Smooth muscle cell (in vitro differentiated cells): ENCODE data around the gene NRROS. TPM values are rescaled to one million over a fixed set of nuclear protein-coding genes. Genes with fewer than 3 reads are reported as not detected.

ENCODE experiments used
- DNase-seq: peaks from one replicate; lab custom pipeline; 2025; ENCODE audit not compliant: unreplicated experiment; lab: John Stamatoyannopoulos, UW
- H2AFZ ChIP-seq: fragments of 200-600 bp; sonication (generic); 2 replicates; pipeline ENCODE4 v1.6.0; 2016; ENCODE audit warnings: antibody characterized with exemption, low read depth, mild to moderate bottlenecking
- H3F3A ChIP-seq: fragments of 200-600 bp; sonication (generic); 2 replicates; pipeline ENCODE4 v1.6.0; 2017; ENCODE audit warnings: antibody characterized with exemption, low read depth
- H3K27ac ChIP-seq: fragments of 200-600 bp; sonication (generic); 2 replicates; pipeline ENCODE4 v1.5.1; 2016; ENCODE audit warnings: low read depth, mild to moderate bottlenecking
- H3K27me3 ChIP-seq: fragments of 200-600 bp; sonication (generic); 2 replicates; pipeline ENCODE4 v1.6.1; 2016; ENCODE audit warnings: low read depth, mild to moderate bottlenecking
- H3K36me3 ChIP-seq: fragments of 200-600 bp; sonication (generic); 2 replicates; pipeline ENCODE4 v1.5.1; 2016; ENCODE audit warnings: low read depth
- H3K4me1 ChIP-seq: fragments of 200-600 bp; sonication (generic); 2 replicates; pipeline ENCODE4 v1.5.1; 2016; ENCODE audit warnings: low read depth
- H3K4me2 ChIP-seq: fragments of 200-600 bp; sonication (generic); 2 replicates; pipeline ENCODE4 v1.6.0; 2016; ENCODE audit warnings: mild to moderate bottlenecking
- H3K4me3 ChIP-seq: fragments of 200-600 bp; sonication (generic); 2 replicates; pipeline ENCODE4 v1.5.1; 2016; ENCODE audit warnings: mild to moderate bottlenecking
- H3K79me2 ChIP-seq: fragments of 200-600 bp; sonication (generic); 2 replicates; pipeline ENCODE4 v1.6.0; 2016; ENCODE audit warnings: low read depth, mild to moderate bottlenecking
- H3K9ac ChIP-seq: fragments of 200-600 bp; sonication (generic); 2 replicates; pipeline ENCODE4 v1.6.0; 2016; ENCODE audit warnings: low read depth
- H3K9me3 ChIP-seq: fragments of 200-600 bp; sonication (generic); replicated peaks from 2 replicates; pipeline ENCODE4 v1.5.1; 2016; ENCODE audit warnings: low read depth
- H4K20me1 ChIP-seq: fragments of 200-600 bp; sonication (generic); 2 replicates; pipeline ENCODE4 v1.6.0; 2016; ENCODE audit warnings: low read depth
- CTCF ChIP-seq: fragments of 200-600 bp; sonication (generic); IDR thresholded peaks from 2 replicates; pipeline ENCODE4 v1.5.1; 2017; ENCODE audit warnings: borderline replicate concordance, mild to moderate bottlenecking, antibody characterized with exemption; ENCODE audit not compliant: insufficient read depth, poor library complexity, severe bottlenecking
- WGBS: methylation state at CpG from one replicate; pipeline ENCODE4 v1.1.7; 2016; ENCODE audit warnings: low lambda C conversion rate; 5-methylcytosine and 5-hydroxymethylcytosine counted together
- polyA plus RNA-seq: library from polyadenylated mRNA; unstranded; fragments of >200 nt; fragmentation: Nextera tagmentation; extraction: Ambion mirVana; gene quantifications from 2 replicates; pipeline ENCODE4 v1.2.1, GENCODE V29; 2016
- total RNA-seq: library from RNA; depleted of rRNA; stranded (reverse); fragments of >200 nt; gene quantifications from 2 replicates; pipeline ENCODE4 v1.2.3, GENCODE V29; 2014

Gene NRROS
- total and polyA plus RNA-seq, 2 experiments from 2014 or later: 0.45 TPM; not detected in 1

GRCh38 chr3:196662711-196663571 lies 23.4 kb downstream of the NRROS start:
- H3K9me3 ChIP-seq: no peaks in the 10 kb centered on the region
- H3K27me3 ChIP-seq: no peaks in the 10 kb centered on the region
- 41% methylated on average over 14 of the region's 15 CpGs for WGBS
- H3F3A ChIP-seq: peaks cover 18% of the 10 kb centered on the region
- no peak overlapping the region for H3K9ac ChIP-seq
- TF ChIP-seq CTCF: no peak
- H2AFZ ChIP-seq: no peak overlapping the region
- no peak overlapping the region for H3K4me3 ChIP-seq
- peaks cover 19% of the 10 kb centered on the region for H3K4me1 ChIP-seq
- H3K4me2 ChIP-seq: peak overlapping the region; percentile 51
- peak overlapping the region; percentile 34 for H3K27ac ChIP-seq
- no peaks in the 10 kb centered on the region for H3K79me2 ChIP-seq
- no peaks in the 10 kb centered on the region for H3K36me3 ChIP-seq
- H4K20me1 ChIP-seq: no peaks in the 10 kb centered on the region
- DNase-seq: no peak

- Histone ChIP-seq H3K9ac (no peak overlapping the region), H2AFZ (no peak overlapping the region), H3K36me3 (no peaks in the 10 kb centered on the region), H3K4me3 (no peak overlapping the region), H3K79me2 (no peaks in the 10 kb centered on the region), H3K27ac (peak overlapping the region; percentile 49), H3K9me3 (no peaks in the 10 kb centered on the region), H3K4me1 (peaks cover 19% of the 10 kb centered on the region), H3F3A (peaks cover 18% of the 10 kb centered on the region), H3K4me2 (peak overlapping the region; percentile 18), H3K27me3 (no peaks in the 10 kb centered on the region), H4K20me1 (no peaks in the 10 kb centered on the region)
- no peak for TF ChIP-seq CTCF
- WGBS: 31% methylated on average over 23 of the region's 23 CpGs
- peak; percentile 15 for DNase-seq
Measured at GRCh38 chr3:196666001-196666867, 26.7 kb downstream of the NRROS start.

- H3K27me3 ChIP-seq: no peaks in the 10 kb centered on the region
- no peak overlapping the region for H3K9ac ChIP-seq
- H3K79me2 ChIP-seq: no peaks in the 10 kb centered on the region
- no peak overlapping the region for H3K4me3 ChIP-seq
- WGBS: 97% methylated on average over 14 of the region's 14 CpGs
- DNase-seq: no peak
- H3K36me3 ChIP-seq: no peaks in the 10 kb centered on the region
- H3K4me2 ChIP-seq: no peak overlapping the region
- H3K4me1 ChIP-seq: peaks cover 19% of the 10 kb centered on the region
- no peak overlapping the region for H2AFZ ChIP-seq
- no peak overlapping the region for H3K27ac ChIP-seq
- H3F3A ChIP-seq: peaks cover 13% of the 10 kb centered on the region
- H4K20me1 ChIP-seq: no peaks in the 10 kb centered on the region
- H3K9me3 ChIP-seq: no peaks in the 10 kb centered on the region
- TF ChIP-seq CTCF: no peak
Measured at GRCh38 chr3:196667056-196667825, 27.7 kb downstream of the NRROS start.
